Cardiac muscle cell (in vitro differentiated cells and primary cell): ENCODE measurements around the gene PRUNE2. TPM values are rescaled to one million over a fixed set of nuclear protein-coding genes. Genes with fewer than 3 reads are reported as not detected.
"Not testable (repeated sequence)": the region's sequence is repeated elsewhere in the genome, so short reads cannot be mapped to it uniquely, and the experiment has no call there.

ENCODE experiments used
- DNase-seq, 2 donors: peaks; one replicate each; pipeline versions ENCODE4 v3.0.0 to v3.0.0-alpha.2; 2010 to 2017; ENCODE audit warnings: low read depth in 1 of 2, low spot score in 1 of 2
- H3K27ac ChIP-seq: fragments of 200-600 bp; sonication (generic); 2 replicates; pipeline ENCODE4 v1.5.1; 2016
- H3K27me3 ChIP-seq: fragments of 200-600 bp; sonication (generic); 2 replicates; pipeline ENCODE4 v1.6.0; 2016; ENCODE audit warnings: control low read depth
- H3K36me3 ChIP-seq: fragments of 200-600 bp; sonication (generic); 2 replicates; pipeline ENCODE4 v1.5.1; 2016; ENCODE audit warnings: control low read depth
- H3K4me1 ChIP-seq: fragments of 200-600 bp; sonication (generic); 2 replicates; pipeline ENCODE4 v1.8.1; 2017; ENCODE audit warnings: low read depth, mild to moderate bottlenecking, mixed run types
- H3K4me3 ChIP-seq: fragments of 200-600 bp; sonication (generic); 2 replicates; pipeline ENCODE4 v1.5.1; 2016; ENCODE audit warnings: mild to moderate bottlenecking
- H3K9me3 ChIP-seq: fragments of 200-600 bp; sonication (generic); 2 replicates; pipeline ENCODE4 v1.5.1; 2017; ENCODE audit warnings: low read depth, mild to moderate bottlenecking, control low read depth
- polyA plus RNA-seq: library from polyadenylated mRNA; unstranded; fragments of >200 nt; fragmentation: Nextera tagmentation; extraction: Ambion mirVana; gene quantifications from 2 replicates; pipeline ENCODE4 v1.2.1, GENCODE V29; 2016
- total RNA-seq: library from RNA; depleted of rRNA; stranded (reverse); fragments of >200 nt; gene quantifications from 2 replicates; pipeline ENCODE4 v1.2.3, GENCODE V29; 2016
- TF ChIP-seq, protein P1 (sequence below): IDR thresholded peaks from 2 replicates; pipeline ENCODE4 v1.5.1; 2012; ENCODE audit warnings: low read depth, mild to moderate bottlenecking, low read length

The PRUNE2 gene
- total and polyA plus RNA-seq, 2 experiments from 2014 or later: 5.5 to 14.4 TPM

- H3K36me3 ChIP-seq: no peaks in the 10 kb centered on the region
- DNase-seq: no peak
- H3K9me3 ChIP-seq: no peaks in the 10 kb centered on the region
- H3K4me1 ChIP-seq: no peaks in the 10 kb centered on the region
- no peak overlapping the region for H3K4me3 ChIP-seq
- H3K27me3 ChIP-seq: no peaks in the 10 kb centered on the region
- TF ChIP-seq, protein P1, sequence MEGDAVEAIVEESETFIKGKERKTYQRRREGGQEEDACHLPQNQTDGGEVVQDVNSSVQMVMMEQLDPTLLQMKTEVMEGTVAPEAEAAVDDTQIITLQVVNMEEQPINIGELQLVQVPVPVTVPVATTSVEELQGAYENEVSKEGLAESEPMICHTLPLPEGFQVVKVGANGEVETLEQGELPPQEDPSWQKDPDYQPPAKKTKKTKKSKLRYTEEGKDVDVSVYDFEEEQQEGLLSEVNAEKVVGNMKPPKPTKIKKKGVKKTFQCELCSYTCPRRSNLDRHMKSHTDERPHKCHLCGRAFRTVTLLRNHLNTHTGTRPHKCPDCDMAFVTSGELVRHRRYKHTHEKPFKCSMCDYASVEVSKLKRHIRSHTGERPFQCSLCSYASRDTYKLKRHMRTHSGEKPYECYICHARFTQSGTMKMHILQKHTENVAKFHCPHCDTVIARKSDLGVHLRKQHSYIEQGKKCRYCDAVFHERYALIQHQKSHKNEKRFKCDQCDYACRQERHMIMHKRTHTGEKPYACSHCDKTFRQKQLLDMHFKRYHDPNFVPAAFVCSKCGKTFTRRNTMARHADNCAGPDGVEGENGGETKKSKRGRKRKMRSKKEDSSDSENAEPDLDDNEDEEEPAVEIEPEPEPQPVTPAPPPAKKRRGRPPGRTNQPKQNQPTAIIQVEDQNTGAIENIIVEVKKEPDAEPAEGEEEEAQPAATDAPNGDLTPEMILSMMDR: no peak
- no peak overlapping the region for H3K27ac ChIP-seq
These were observed 305.8 kb downstream of the PRUNE2 start for GRCh38 chr9:76600007-76600615.

DNA sequence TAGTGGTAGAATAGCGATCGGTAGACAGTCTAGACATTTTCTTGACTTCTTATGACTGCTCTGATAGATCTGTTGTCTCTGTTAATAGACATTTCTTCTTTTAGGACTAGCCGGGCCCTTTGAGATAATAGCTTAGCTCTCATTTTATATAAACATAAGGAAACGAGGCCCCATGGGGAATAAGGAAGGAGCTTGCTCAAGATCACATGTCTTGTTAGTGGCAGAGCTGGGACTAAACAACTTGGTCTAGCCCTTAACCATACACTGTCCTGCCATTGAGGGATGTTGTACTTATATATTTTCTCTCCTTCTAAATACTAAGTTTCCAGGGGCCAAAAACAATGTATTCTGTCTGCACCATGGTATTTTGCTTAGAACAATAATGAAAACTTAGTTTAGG is 306.9 kb downstream of the PRUNE2 start:
- TF ChIP-seq, protein P1: no peak
- no peak overlapping the region for H3K4me3 ChIP-seq

GRCh38 chr9:76595645-76596044 is 310.3 kb downstream of the PRUNE2 start:
- Histone ChIP-seq H3K27ac (no peak overlapping the region), H3K27me3 (no peaks in the 10 kb centered on the region), H3K4me1 (no peaks in the 10 kb centered on the region), H3K9me3 (no peaks in the 10 kb centered on the region), H3K36me3 (no peaks in the 10 kb centered on the region), H3K4me3 (no peak overlapping the region)
- no peak for DNase-seq
- TF ChIP-seq, protein P1: no peak

More for the DNA sequence above, 306.9 kb downstream of the PRUNE2 start:
- no peaks in the 10 kb centered on the region for H3K27me3 ChIP-seq
- H3K36me3 ChIP-seq: no peaks in the 10 kb centered on the region
- no peak overlapping the region for H3K27ac ChIP-seq
- H3K9me3 ChIP-seq: no peaks in the 10 kb centered on the region
- no peaks in the 10 kb centered on the region for H3K4me1 ChIP-seq
- DNase-seq: no peak

- no peak overlapping the region for H3K4me3 ChIP-seq
- TF ChIP-seq, protein P1: no peak
- no peaks in the 10 kb centered on the region for H3K4me1 ChIP-seq
- H3K9me3 ChIP-seq: no peaks in the 10 kb centered on the region
- no peak overlapping the region for H3K27ac ChIP-seq
- no peaks in the 10 kb centered on the region for H3K27me3 ChIP-seq
- no peaks in the 10 kb centered on the region for H3K36me3 ChIP-seq
- no peak for DNase-seq
These were observed 311.0 kb downstream of the PRUNE2 start for GRCh38 chr9:76594764-76595424.

- not testable (repeated sequence) for H3K36me3 ChIP-seq, H3K27me3 ChIP-seq, H3K9me3 ChIP-seq, H3K4me1 ChIP-seq, H3K4me3 ChIP-seq, H3K27ac ChIP-seq
- DNase-seq: peak in 1 of 2 donors; percentile 52
These were observed 311.8 kb downstream of the PRUNE2 start for GRCh38 chr9:76593961-76594735.

DNA sequence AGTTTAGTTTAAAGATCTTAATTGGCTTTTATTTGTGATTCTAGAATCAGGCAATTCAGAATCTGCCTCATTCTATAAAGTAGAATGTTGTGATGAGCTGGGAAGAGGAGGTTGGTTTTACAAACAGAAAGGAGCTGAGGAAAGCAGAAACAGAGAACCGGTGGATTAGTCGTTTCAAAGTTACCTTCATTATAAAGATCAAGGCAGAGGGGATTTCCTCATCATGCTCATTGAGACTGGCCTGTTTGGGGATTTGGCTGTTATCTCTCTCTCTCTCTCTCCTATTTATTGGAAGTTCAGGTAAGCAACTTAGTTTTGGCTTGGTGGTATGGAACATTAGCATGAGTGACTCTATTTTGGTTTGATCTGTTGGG is 313.0 kb downstream of the PRUNE2 start:
- H3K4me1 ChIP-seq: no peaks in the 10 kb centered on the region
- no peak overlapping the region for H3K4me3 ChIP-seq
- H3K9me3 ChIP-seq: no peaks in the 10 kb centered on the region
- TF ChIP-seq, protein P1: no peak
- no peaks in the 10 kb centered on the region for H3K36me3 ChIP-seq
- H3K27me3 ChIP-seq: no peaks in the 10 kb centered on the region
- H3K27ac ChIP-seq: no peak overlapping the region
- no peak for DNase-seq
